Cardiac fibroblast (primary cell): ENCODE results near the gene RAB3A.

Experiments used
- DNase-seq, 2 donors: peaks; one replicate each; pipeline versions ENCODE4 v3.0.0 to v3.0.0-alpha.2; 2010; ENCODE audit warnings: low read depth in 2 of 2
- H3K4me3 ChIP-seq, 2 donors: replicated peaks in 1 of 2; 1 replicate in 1 of 2; 2 replicates in 1 of 2; pipeline ENCODE4 v1.5.1; 2011; ENCODE audit warnings: low read depth in 2 of 2, low read length in 2 of 2, mild to moderate bottlenecking in 2 of 2, moderate library complexity in 1 of 2
- CTCF ChIP-seq: IDR thresholded peaks from one replicate; pipeline ENCODE4 v1.5.1; 2011; ENCODE audit warnings: low read depth, mild to moderate bottlenecking, low read length, inconsistent platforms

Gene RAB3A

GRCh38 chr19:18192673-18193387 is 11.0 kb downstream of the RAB3A start, which contains the start of gene MPV17L2:
Gene MPV17L2, plus strand, starts transcription at chr19:18193218. Its CDS starts 64 bp downstream, at chr19:18193282.
- TF ChIP-seq CTCF, result no peak
- peak; percentile 100 for DNase-seq
- peak within 1 kb of the TSS; percentile 83 to 93 for H3K4me3 ChIP-seq

- peak overlapping the region in 1 of 2 donors; percentile 47 for H3K4me3 ChIP-seq
- no peak for TF ChIP-seq CTCF
These were observed 12.2 kb downstream of the RAB3A start for GRCh38 chr19:18191640-18192062.

DNA sequence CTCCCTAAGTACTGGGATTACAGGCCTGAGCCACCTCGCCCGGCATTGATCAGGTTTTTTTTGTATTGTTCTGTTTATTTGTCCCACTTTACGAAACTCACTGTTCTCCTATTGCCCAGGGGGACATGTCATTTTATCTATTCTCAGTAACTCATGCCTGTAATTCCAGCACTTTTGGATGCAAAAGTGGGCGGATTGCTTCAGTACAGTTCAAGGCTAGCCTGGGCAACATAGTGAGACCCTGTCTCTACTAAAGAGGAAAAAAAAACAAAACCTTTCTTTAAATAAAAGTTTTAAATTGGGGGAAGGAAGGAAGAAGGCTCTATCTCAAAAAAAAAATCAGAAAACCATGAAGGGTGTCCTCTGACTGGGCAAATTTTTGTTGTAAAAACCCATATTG is 13.6 kb downstream of the RAB3A start:
- no peak for DNase-seq
- H3K4me3 ChIP-seq, result no peak overlapping the region
- no peak for TF ChIP-seq CTCF

More at GRCh38 chr19:18191640-18192062, 12.2 kb downstream of the RAB3A start:
- no peak for DNase-seq

- no peak for TF ChIP-seq CTCF
- H3K4me3 ChIP-seq, result no peak overlapping the region
- DNase-seq, result no peak
These were observed 18.3 kb downstream of the RAB3A start for GRCh38 chr19:18185538-18185937.

DNA sequence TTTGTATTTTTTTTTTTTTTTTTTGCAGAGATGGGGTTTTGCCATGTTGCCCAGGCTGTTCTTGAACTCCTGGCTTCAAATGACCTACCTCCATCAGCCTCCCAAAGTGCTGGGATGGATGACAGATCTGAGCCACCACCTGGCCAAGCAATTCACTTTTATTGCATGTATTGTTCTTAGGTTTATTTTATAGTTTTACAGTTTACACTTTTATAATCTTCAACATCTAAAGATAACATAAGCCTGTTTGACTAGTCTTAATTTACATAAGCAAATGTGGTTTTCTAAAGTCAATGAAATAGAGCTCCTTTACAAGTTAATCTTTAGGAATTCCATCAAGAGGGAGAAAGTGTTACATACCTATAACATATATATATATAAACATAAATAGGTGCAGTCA is 20.3 kb downstream of the RAB3A start:
- TF ChIP-seq CTCF, result no peak
- no peak for DNase-seq
- H3K4me3 ChIP-seq, result no peak overlapping the region

DNA sequence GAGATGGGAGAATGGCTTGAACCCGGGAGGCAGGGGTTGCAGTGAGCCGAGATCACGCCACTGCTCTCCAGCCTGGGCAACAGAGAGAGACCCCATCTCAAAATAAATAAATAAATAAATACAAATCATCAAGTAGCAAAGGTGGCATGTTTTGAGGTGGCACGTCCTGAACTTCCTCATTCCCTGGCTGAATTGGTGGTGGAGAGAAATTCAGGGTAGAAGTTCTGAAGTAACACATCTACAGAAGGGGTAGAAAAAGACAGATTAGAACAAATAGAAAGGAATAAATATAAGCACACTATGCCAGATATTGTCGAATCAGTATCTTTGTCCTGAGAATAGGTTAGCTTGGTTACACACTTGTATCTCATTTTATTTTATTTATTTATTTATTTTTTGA is 23.9 kb downstream of the RAB3A start:
- no peak for DNase-seq
- TF ChIP-seq CTCF, result no peak
- no peak overlapping the region for H3K4me3 ChIP-seq
